HEK293 (cell line): ENCODE measurements around the gene SLC47A2.

ENCODE experiments used
- BCL11B ChIP-seq: fragments of 450-650 bp; formaldehyde crosslinking; IDR thresholded peaks from 2 replicates; pipeline ENCODE4 v1.5.1; 2016; ENCODE audit warnings: low read depth, missing biosample characterization, missing genetic modification characterization
- FEZF1 ChIP-seq: fragments of 450-650 bp; formaldehyde crosslinking; IDR thresholded peaks from 2 replicates; pipeline ENCODE4 v1.5.1; 2016; ENCODE audit warnings: missing biosample characterization, missing genetic modification characterization
- GFI1B ChIP-seq: fragments of 450-650 bp; formaldehyde crosslinking; IDR thresholded peaks from 2 replicates; pipeline ENCODE4 v1.5.1; 2016; ENCODE audit warnings: missing biosample characterization, missing genetic modification characterization
- HOXC10 ChIP-seq: sonication (generic); formaldehyde crosslinking; IDR thresholded peaks from 2 replicates; pipeline ENCODE4 v1.8.1; 2023; ENCODE audit warnings: mild to moderate bottlenecking, missing genetic modification reagents
- MEIS1 ChIP-seq: sonication (generic); formaldehyde crosslinking; IDR thresholded peaks from 2 replicates; pipeline ENCODE4 v1.8.1; 2022; ENCODE audit warnings: missing genetic modification reagents, mild to moderate bottlenecking, borderline replicate concordance
- SP3 ChIP-seq: fragments of 450-650 bp; formaldehyde crosslinking; IDR thresholded peaks from 2 replicates; pipeline ENCODE4 v1.5.1; 2016; ENCODE audit warnings: missing biosample characterization, missing genetic modification characterization
- TCF7L2 ChIP-seq: IDR thresholded peaks from 2 replicates; pipeline ENCODE4 v1.6.1; 2011; ENCODE audit warnings: low read depth, mild to moderate bottlenecking, inconsistent platforms, low read length, moderate library complexity, borderline replicate concordance
- ZBTB20 ChIP-seq: fragments of 450-650 bp; formaldehyde crosslinking; IDR thresholded peaks from 2 replicates; pipeline ENCODE4 v1.5.1; 2016; ENCODE audit warnings: missing biosample characterization, missing genetic modification characterization
- ZFP41 ChIP-seq: fragments of 450-650 bp; formaldehyde crosslinking; IDR thresholded peaks from 2 replicates; pipeline ENCODE4 v1.5.1; 2016; ENCODE audit warnings: missing biosample characterization, missing genetic modification characterization, borderline replicate concordance
- ZNF121 ChIP-seq: fragments of 450-650 bp; formaldehyde crosslinking; IDR thresholded peaks from 2 replicates; pipeline ENCODE4 v1.5.1; 2016; ENCODE audit warnings: missing biosample characterization, missing genetic modification characterization
- ZNF138 ChIP-seq: fragments of 450-650 bp; formaldehyde crosslinking; IDR thresholded peaks from 2 replicates; pipeline ENCODE4 v1.5.1; 2016; ENCODE audit warnings: missing biosample characterization, missing genetic modification characterization, borderline replicate concordance
- ZNF146 ChIP-seq: fragments of 450-650 bp; formaldehyde crosslinking; IDR thresholded peaks from 2 replicates; pipeline ENCODE4 v1.5.1; 2016; ENCODE audit warnings: missing biosample characterization, missing genetic modification characterization
- ZNF16 ChIP-seq: fragments of 450-650 bp; formaldehyde crosslinking; IDR thresholded peaks from 2 replicates; pipeline ENCODE4 v1.5.1; 2016; ENCODE audit warnings: low read depth, missing biosample characterization, missing genetic modification characterization
- ZNF174 ChIP-seq: fragments of 450-650 bp; formaldehyde crosslinking; IDR thresholded peaks from 2 replicates; pipeline ENCODE4 v1.5.0; 2017; ENCODE audit warnings: missing biosample characterization, mild to moderate bottlenecking, missing genetic modification characterization
- ZNF19 ChIP-seq: fragments of 450-650 bp; formaldehyde crosslinking; IDR thresholded peaks from 2 replicates; pipeline ENCODE4; 2016; ENCODE audit warnings: missing biosample characterization, missing genetic modification characterization, low read depth
- ZNF223 ChIP-seq: fragments of 450-650 bp; formaldehyde crosslinking; IDR thresholded peaks from 2 replicates; pipeline ENCODE4 v1.5.1; 2016; ENCODE audit warnings: missing biosample characterization, missing genetic modification characterization
- ZNF23 ChIP-seq: fragments of 450-650 bp; formaldehyde crosslinking; IDR thresholded peaks from 2 replicates; pipeline ENCODE4 v1.5.1; 2016; ENCODE audit warnings: missing biosample characterization, missing genetic modification characterization, borderline replicate concordance
- ZNF335 ChIP-seq: fragments of 450-650 bp; formaldehyde crosslinking; conservative IDR thresholded peaks from 2 replicates; pipeline ENCODE4 v1.5.1; 2016; ENCODE audit warnings: missing biosample characterization, missing genetic modification characterization
- ZNF394 ChIP-seq: fragments of 450-650 bp; formaldehyde crosslinking; IDR thresholded peaks from 2 replicates; pipeline ENCODE4 v1.5.1; 2016; ENCODE audit warnings: missing biosample characterization, missing genetic modification characterization, mild to moderate bottlenecking, moderate library complexity, borderline replicate concordance
- ZNF416 ChIP-seq: fragments of 450-650 bp; formaldehyde crosslinking; IDR thresholded peaks from 2 replicates; pipeline ENCODE4 v1.5.1; 2016; ENCODE audit warnings: missing biosample characterization, missing genetic modification characterization
- ZNF48 ChIP-seq: fragments of 450-650 bp; formaldehyde crosslinking; IDR thresholded peaks from 2 replicates; pipeline ENCODE4 v1.5.1; 2016; ENCODE audit warnings: missing biosample characterization, missing genetic modification characterization
- ZNF501 ChIP-seq: fragments of 450-650 bp; formaldehyde crosslinking; IDR thresholded peaks from 2 replicates; pipeline ENCODE4 v1.5.1; 2016; ENCODE audit warnings: missing biosample characterization, missing genetic modification characterization
- ZNF558 ChIP-seq: fragments of 450-650 bp; formaldehyde crosslinking; IDR thresholded peaks from 2 replicates; pipeline ENCODE4 v1.5.1; 2016; ENCODE audit warnings: missing biosample characterization, missing genetic modification characterization
- ZNF654 ChIP-seq: fragments of 450-650 bp; formaldehyde crosslinking; IDR thresholded peaks from 2 replicates; pipeline ENCODE4 v1.5.1; 2016; ENCODE audit warnings: low read depth, missing biosample characterization, missing genetic modification characterization
- ZNF670 ChIP-seq: fragments of 450-650 bp; formaldehyde crosslinking; IDR thresholded peaks from 2 replicates; pipeline ENCODE4 v1.5.1; 2016; ENCODE audit warnings: missing biosample characterization, missing genetic modification characterization, low read depth
- ZNF701 ChIP-seq: fragments of 450-650 bp; formaldehyde crosslinking; IDR thresholded peaks from 2 replicates; pipeline ENCODE4 v1.5.1; 2016; ENCODE audit warnings: missing biosample characterization, missing genetic modification characterization
- ZNF747 ChIP-seq: fragments of 450-650 bp; formaldehyde crosslinking; IDR thresholded peaks from 2 replicates; pipeline ENCODE4 v1.5.1; 2016; ENCODE audit warnings: missing biosample characterization, missing genetic modification characterization
- ZNF830 ChIP-seq: fragments of 450-650 bp; IDR thresholded peaks from 2 replicates; pipeline ENCODE4 v1.5.0; 2018; ENCODE audit warnings: missing biosample characterization, missing genetic modification characterization, low read depth, mild to moderate bottlenecking, moderate library complexity
- ZNF837 ChIP-seq: fragments of 450-650 bp; formaldehyde crosslinking; IDR thresholded peaks from 2 replicates; pipeline ENCODE4 v1.5.1; 2016; ENCODE audit warnings: missing biosample characterization, missing genetic modification characterization
- ZSCAN30 ChIP-seq: fragments of 450-650 bp; IDR thresholded peaks from 2 replicates; pipeline ENCODE4 v1.5.1; 2018; ENCODE audit warnings: missing biosample characterization, mild to moderate bottlenecking, missing genetic modification characterization, moderate library complexity
- TF ChIP-seq, protein P1 (sequence below): fragments of 450-650 bp; formaldehyde crosslinking; IDR thresholded peaks from 2 replicates; pipeline ENCODE4 v1.5.1; 2016; ENCODE audit warnings: missing biosample characterization, missing genetic modification characterization
- TF ChIP-seq, protein P2 (sequence below): IDR thresholded peaks from 2 replicates; pipeline ENCODE4 v1.6.1; 2011; ENCODE audit warnings: mild to moderate bottlenecking, low read depth, low read length, borderline replicate concordance
- TF ChIP-seq, protein P3 (sequence below): fragments of 450-650 bp; IDR thresholded peaks from 2 replicates; pipeline ENCODE4 v1.5.1; 2018; ENCODE audit warnings: missing biosample characterization, missing genetic modification characterization
- TF ChIP-seq, protein P4 (sequence below): fragments of 450-650 bp; formaldehyde crosslinking; IDR thresholded peaks from 2 replicates; pipeline ENCODE4 v1.5.1; 2016; ENCODE audit warnings: missing biosample characterization, missing genetic modification characterization

Gene SLC47A2

DNA sequence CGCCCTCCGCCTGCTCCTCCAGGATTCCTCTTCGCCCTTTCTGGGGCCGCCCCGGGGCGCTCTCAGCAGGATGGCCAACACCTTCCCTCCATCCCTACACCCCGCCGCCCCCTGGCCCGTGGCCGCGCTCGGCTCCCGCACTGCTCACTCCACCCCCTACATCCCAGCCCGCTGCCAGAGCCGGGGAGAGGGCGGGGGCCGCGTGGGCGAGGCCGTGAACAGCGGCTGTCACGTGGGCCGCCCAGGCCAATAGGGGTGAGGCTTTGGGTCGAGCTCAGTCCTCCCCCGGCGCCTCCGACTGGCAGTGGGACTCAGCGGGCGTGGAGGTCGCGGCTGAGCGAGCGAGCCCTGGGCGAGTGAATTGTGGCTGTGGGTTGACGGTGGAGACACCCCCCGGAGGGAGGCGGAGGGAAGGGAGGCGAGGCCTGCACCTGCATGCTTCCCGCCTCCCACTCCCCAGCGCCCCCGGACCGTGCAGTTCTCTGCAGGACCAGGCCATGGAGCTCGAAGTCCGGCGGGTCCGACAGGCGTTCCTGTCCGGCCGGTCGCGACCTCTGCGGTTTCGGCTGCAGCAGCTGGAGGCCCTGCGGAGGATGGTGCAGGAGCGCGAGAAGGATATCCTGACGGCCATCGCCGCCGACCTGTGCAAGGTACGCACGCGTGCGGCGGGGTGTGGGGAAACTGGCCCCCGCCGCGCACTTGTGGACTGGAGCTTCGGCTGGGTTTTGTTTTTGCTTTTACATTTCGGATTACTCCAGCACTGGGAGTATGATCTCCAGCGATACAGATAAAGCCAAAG is 67.7 kb downstream of the SLC47A2 start, which contains the start of gene ALDH3A2 (continued):
- TF ChIP-seq, protein P1, sequence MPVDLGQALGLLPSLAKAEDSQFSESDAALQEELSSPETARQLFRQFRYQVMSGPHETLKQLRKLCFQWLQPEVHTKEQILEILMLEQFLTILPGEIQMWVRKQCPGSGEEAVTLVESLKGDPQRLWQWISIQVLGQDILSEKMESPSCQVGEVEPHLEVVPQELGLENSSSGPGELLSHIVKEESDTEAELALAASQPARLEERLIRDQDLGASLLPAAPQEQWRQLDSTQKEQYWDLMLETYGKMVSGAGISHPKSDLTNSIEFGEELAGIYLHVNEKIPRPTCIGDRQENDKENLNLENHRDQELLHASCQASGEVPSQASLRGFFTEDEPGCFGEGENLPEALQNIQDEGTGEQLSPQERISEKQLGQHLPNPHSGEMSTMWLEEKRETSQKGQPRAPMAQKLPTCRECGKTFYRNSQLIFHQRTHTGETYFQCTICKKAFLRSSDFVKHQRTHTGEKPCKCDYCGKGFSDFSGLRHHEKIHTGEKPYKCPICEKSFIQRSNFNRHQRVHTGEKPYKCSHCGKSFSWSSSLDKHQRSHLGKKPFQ = peak; percentile 58; the same call in 1 of the 2 replicates
- TF ChIP-seq ZNF701 (tag by site-specific recombination) (no peak), ZNF121 (no peak), ZNF138 (tag by site-specific recombination) (no peak), ZNF654 (no peak), ZNF19 (tag by site-specific recombination) (no peak), ZNF174 (tag by site-specific recombination) (no peak), ZNF223 (0 out of 2 replicates have a peak, but pooled peaks have one; percentile 49), ZNF48 (tag by site-specific recombination) (no peak), ZNF335 (0 out of 2 replicates have a peak, but pooled peaks have one; percentile 76), ZSCAN30 (tag by site-specific recombination) (peak; percentile 79; the same call in 1 of the 2 replicates), ZNF23 (no peak), ZNF501 (tag by site-specific recombination) (peak; percentile 91), MEIS1 (CRISPR knock-in tag) (no peak), ZNF146 (tag by site-specific recombination) (no peak; the same call in 1 of the 2 replicates), SP3 (peak; percentile 85), ZNF830 (tag by site-specific recombination) (no peak), FEZF1 (peak; percentile 55), GFI1B (tag by site-specific recombination) (0 out of 2 replicates have a peak, but pooled peaks have one; percentile 37), ZNF16 (tag by site-specific recombination) (no peak), ZNF558 (tag by site-specific recombination) (no peak), ZFP41 (tag by site-specific recombination) (no peak), ZNF416 (tag by site-specific recombination) (no peak), ZNF670 (tag by site-specific recombination) (no peak), BCL11B (tag by site-specific recombination) (peak; percentile 48; the same call in 1 of the 2 replicates), ZNF747 (tag by site-specific recombination) (no peak), HOXC10 (peak; percentile 58; the same call in 1 of the 2 replicates), TCF7L2 (no peak), ZBTB20 (peak; percentile 3), ZNF394 (tag by site-specific recombination) (0 out of 2 replicates have a peak, but pooled peaks have one; percentile 38), ZNF837 (no peak)
- TF ChIP-seq, protein P2, sequence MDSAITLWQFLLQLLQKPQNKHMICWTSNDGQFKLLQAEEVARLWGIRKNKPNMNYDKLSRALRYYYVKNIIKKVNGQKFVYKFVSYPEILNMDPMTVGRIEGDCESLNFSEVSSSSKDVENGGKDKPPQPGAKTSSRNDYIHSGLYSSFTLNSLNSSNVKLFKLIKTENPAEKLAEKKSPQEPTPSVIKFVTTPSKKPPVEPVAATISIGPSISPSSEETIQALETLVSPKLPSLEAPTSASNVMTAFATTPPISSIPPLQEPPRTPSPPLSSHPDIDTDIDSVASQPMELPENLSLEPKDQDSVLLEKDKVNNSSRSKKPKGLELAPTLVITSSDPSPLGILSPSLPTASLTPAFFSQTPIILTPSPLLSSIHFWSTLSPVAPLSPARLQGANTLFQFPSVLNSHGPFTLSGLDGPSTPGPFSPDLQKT = no peak
- TF ChIP-seq, protein P3, sequence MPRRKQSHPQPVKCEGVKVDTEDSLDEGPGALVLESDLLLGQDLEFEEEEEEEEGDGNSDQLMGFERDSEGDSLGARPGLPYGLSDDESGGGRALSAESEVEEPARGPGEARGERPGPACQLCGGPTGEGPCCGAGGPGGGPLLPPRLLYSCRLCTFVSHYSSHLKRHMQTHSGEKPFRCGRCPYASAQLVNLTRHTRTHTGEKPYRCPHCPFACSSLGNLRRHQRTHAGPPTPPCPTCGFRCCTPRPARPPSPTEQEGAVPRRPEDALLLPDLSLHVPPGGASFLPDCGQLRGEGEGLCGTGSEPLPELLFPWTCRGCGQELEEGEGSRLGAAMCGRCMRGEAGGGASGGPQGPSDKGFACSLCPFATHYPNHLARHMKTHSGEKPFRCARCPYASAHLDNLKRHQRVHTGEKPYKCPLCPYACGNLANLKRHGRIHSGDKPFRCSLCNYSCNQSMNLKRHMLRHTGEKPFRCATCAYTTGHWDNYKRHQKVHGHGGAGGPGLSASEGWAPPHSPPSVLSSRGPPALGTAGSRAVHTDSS (tag by site-specific recombination) = no peak
- TF ChIP-seq, protein P4, sequence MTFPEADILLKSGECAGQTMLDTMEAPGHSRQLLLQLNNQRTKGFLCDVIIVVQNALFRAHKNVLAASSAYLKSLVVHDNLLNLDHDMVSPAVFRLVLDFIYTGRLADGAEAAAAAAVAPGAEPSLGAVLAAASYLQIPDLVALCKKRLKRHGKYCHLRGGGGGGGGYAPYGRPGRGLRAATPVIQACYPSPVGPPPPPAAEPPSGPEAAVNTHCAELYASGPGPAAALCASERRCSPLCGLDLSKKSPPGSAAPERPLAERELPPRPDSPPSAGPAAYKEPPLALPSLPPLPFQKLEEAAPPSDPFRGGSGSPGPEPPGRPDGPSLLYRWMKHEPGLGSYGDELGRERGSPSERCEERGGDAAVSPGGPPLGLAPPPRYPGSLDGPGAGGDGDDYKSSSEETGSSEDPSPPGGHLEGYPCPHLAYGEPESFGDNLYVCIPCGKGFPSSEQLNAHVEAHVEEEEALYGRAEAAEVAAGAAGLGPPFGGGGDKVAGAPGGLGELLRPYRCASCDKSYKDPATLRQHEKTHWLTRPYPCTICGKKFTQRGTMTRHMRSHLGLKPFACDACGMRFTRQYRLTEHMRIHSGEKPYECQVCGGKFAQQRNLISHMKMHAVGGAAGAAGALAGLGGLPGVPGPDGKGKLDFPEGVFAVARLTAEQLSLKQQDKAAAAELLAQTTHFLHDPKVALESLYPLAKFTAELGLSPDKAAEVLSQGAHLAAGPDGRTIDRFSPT (tag by site-specific recombination) = peak; percentile 98
